HEK293 (cell line): ENCODE measurements around the gene MPV17L2.

Source experiments
- BCL11B ChIP-seq: fragments of 450-650 bp; formaldehyde crosslinking; IDR thresholded peaks from 2 replicates; pipeline ENCODE4 v1.5.1; 2016; ENCODE audit warnings: low read depth, missing biosample characterization, missing genetic modification characterization
- IKZF3 ChIP-seq: fragments of 450-650 bp; IDR thresholded peaks from 2 replicates; pipeline ENCODE4 v1.5.0; 2018; ENCODE audit warnings: missing biosample characterization, mild to moderate bottlenecking, missing genetic modification characterization, moderate library complexity
- KLF8 ChIP-seq: fragments of 450-650 bp; formaldehyde crosslinking; IDR thresholded peaks from 2 replicates; pipeline ENCODE4 v1.5.1; 2016; ENCODE audit warnings: missing biosample characterization, missing genetic modification characterization
- PRDM1 ChIP-seq: fragments of 450-650 bp; formaldehyde crosslinking; IDR thresholded peaks from 2 replicates; pipeline ENCODE4; 2016; ENCODE audit warnings: missing biosample characterization, missing genetic modification characterization
- PRDM10 ChIP-seq: fragments of 450-650 bp; formaldehyde crosslinking; IDR thresholded peaks from 2 replicates; pipeline ENCODE4 v1.5.1; 2016; ENCODE audit warnings: missing biosample characterization, missing genetic modification characterization
- SP3 ChIP-seq: fragments of 450-650 bp; formaldehyde crosslinking; IDR thresholded peaks from 2 replicates; pipeline ENCODE4 v1.5.1; 2016; ENCODE audit warnings: missing biosample characterization, missing genetic modification characterization
- ZBTB49 ChIP-seq: fragments of 450-650 bp; formaldehyde crosslinking; IDR thresholded peaks from 2 replicates; pipeline ENCODE4 v1.5.1; 2016; ENCODE audit warnings: missing biosample characterization, missing genetic modification characterization, low read depth
- ZFHX2 ChIP-seq: fragments of 450-650 bp; formaldehyde crosslinking; conservative IDR thresholded peaks from 2 replicates; pipeline ENCODE4 v1.5.1; 2016; ENCODE audit warnings: missing biosample characterization, missing genetic modification characterization
- ZNF211 ChIP-seq: fragments of 450-650 bp; formaldehyde crosslinking; IDR thresholded peaks from 2 replicates; pipeline ENCODE4 v1.5.1; 2016; ENCODE audit warnings: low read depth, missing biosample characterization, missing genetic modification characterization
- ZNF239 ChIP-seq: fragments of 450-650 bp; formaldehyde crosslinking; IDR thresholded peaks from 2 replicates; pipeline ENCODE4 v1.5.1; 2016; ENCODE audit warnings: missing biosample characterization, missing genetic modification characterization
- ZNF280C ChIP-seq: fragments of 450-650 bp; formaldehyde crosslinking; IDR thresholded peaks from 2 replicates; pipeline ENCODE4 v1.5.1; 2016; ENCODE audit warnings: missing biosample characterization, missing genetic modification characterization
- ZNF416 ChIP-seq: fragments of 450-650 bp; formaldehyde crosslinking; IDR thresholded peaks from 2 replicates; pipeline ENCODE4 v1.5.1; 2016; ENCODE audit warnings: missing biosample characterization, missing genetic modification characterization
- ZNF473 ChIP-seq: fragments of 450-650 bp; formaldehyde crosslinking; IDR thresholded peaks from 2 replicates; pipeline ENCODE4 v1.5.1; 2017; ENCODE audit warnings: missing biosample characterization, missing genetic modification characterization
- ZNF529 ChIP-seq: fragments of 450-650 bp; formaldehyde crosslinking; IDR thresholded peaks from 2 replicates; pipeline ENCODE4 v1.5.1; 2017; ENCODE audit warnings: missing genetic modification characterization, missing biosample characterization; ENCODE audit not compliant: insufficient replicate concordance
- ZNF530 ChIP-seq: fragments of 450-650 bp; formaldehyde crosslinking; IDR thresholded peaks from 2 replicates; pipeline ENCODE4 v1.5.1; 2016; ENCODE audit warnings: low read depth, missing biosample characterization, missing genetic modification characterization
- ZNF571 ChIP-seq: fragments of 450-650 bp; formaldehyde crosslinking; IDR thresholded peaks from 2 replicates; pipeline ENCODE4 v1.5.0; 2017; ENCODE audit warnings: missing biosample characterization, missing genetic modification characterization
- ZNF580 ChIP-seq: fragments of 450-650 bp; formaldehyde crosslinking; IDR thresholded peaks from 2 replicates; pipeline ENCODE4 v1.5.1; 2016; ENCODE audit warnings: missing biosample characterization, missing genetic modification characterization
- ZNF629 ChIP-seq: fragments of 450-650 bp; formaldehyde crosslinking; IDR thresholded peaks from 2 replicates; pipeline ENCODE4 v1.5.1; 2017; ENCODE audit warnings: missing biosample characterization, missing genetic modification characterization
- ZNF76 ChIP-seq: fragments of 450-650 bp; formaldehyde crosslinking; IDR thresholded peaks from 2 replicates; pipeline ENCODE4; 2016; ENCODE audit warnings: low read depth, missing biosample characterization, missing genetic modification characterization, borderline replicate concordance
- ZNF785 ChIP-seq: fragments of 450-650 bp; formaldehyde crosslinking; IDR thresholded peaks from 2 replicates; pipeline ENCODE4 v1.5.1; 2016; ENCODE audit warnings: missing biosample characterization, missing genetic modification characterization
- TF ChIP-seq, protein P1 (sequence below): fragments of 450-650 bp; formaldehyde crosslinking; IDR thresholded peaks from 2 replicates; pipeline ENCODE4 v1.5.1; 2016; ENCODE audit warnings: missing biosample characterization, missing genetic modification characterization
- TF ChIP-seq, protein P2 (sequence below): fragments of 450-650 bp; formaldehyde crosslinking; conservative IDR thresholded peaks from 2 replicates; pipeline ENCODE4 v1.5.1; 2016; ENCODE audit warnings: low read depth, missing biosample characterization, missing genetic modification characterization

Gene MPV17L2

DNA sequence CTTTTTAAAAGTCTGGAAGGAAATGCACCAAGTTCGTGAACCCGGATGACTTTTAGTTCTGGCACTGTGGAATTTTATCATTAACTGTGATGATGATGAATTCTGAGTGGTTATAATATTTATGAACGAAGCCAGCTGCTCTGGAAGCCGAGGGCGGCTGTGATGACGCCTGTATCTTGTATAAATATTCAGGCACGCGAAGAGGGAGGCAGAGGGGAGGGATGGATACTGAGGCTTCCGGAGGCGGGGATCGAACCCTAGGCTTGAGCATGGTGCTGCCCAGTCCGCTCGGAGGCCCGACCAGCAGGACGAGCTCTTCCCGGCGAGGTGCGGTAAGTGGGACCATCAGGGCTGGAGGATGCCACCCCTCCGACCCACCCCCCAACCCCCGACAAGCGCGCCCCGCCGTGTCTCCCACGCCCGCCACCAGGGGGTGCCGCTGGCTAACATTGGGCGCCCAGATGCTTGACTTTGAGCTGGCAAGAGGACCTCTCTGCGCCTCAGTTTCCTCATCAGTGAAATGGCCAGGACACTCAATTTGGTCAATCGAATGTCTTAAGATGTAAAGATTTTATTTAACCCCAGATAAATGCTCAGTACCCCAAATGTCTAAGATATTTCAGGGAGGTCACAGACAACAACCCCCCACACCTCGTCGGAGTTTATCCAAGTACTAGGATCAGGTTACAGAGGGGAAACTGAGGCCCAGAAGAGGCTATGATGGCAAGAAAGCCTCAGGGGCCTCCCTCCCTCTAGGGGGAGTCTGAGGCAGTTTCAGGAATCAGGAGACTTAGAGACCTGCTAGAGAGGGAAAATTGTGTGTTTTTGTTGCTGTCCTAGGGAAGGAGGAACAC is 15.3 kb downstream of the MPV17L2 start (continued):
- TF ChIP-seq, protein P1, sequence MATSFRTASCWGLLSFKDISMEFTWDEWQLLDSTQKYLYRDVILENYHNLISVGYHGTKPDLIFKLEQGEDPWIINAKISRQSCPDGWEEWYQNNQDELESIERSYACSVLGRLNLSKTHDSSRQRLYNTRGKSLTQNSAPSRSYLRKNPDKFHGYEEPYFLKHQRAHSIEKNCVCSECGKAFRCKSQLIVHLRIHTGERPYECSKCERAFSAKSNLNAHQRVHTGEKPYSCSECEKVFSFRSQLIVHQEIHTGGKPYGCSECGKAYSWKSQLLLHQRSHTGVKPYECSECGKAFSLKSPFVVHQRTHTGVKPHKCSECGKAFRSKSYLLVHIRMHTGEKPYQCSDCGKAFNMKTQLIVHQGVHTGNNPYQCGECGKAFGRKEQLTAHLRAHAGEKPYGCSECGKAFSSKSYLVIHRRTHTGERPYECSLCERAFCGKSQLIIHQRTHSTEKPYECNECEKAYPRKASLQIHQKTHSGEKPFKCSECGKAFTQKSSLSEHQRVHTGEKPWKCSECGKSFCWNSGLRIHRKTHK: no peak
- no peak for TF ChIP-seq ZNF529 (tag by site-specific recombination)
- no peak for TF ChIP-seq ZBTB49 (tag by site-specific recombination)
- no peak for TF ChIP-seq PRDM1 (tag by site-specific recombination)
- TF ChIP-seq IKZF3 (tag by site-specific recombination): no peak
- 0 out of 2 replicates have a peak, but pooled peaks have one; percentile 23 for TF ChIP-seq SP3 (tag by site-specific recombination)
- no peak for TF ChIP-seq ZNF416
- TF ChIP-seq ZNF76 (tag by site-specific recombination): no peak
- TF ChIP-seq ZNF280C (tag by site-specific recombination): no peak
- no peak for TF ChIP-seq ZNF211 (tag by site-specific recombination)
- no peak for TF ChIP-seq ZNF239 (tag by site-specific recombination)
- no peak; the same call in 1 of the 2 replicates for TF ChIP-seq ZFHX2 (tag by site-specific recombination)
- TF ChIP-seq KLF8 (tag by site-specific recombination): no peak
- TF ChIP-seq ZNF473 (tag by site-specific recombination): no peak
- TF ChIP-seq ZNF530 (tag by site-specific recombination): no peak
- TF ChIP-seq ZNF785 (tag by site-specific recombination): no peak
- TF ChIP-seq, protein P2, sequence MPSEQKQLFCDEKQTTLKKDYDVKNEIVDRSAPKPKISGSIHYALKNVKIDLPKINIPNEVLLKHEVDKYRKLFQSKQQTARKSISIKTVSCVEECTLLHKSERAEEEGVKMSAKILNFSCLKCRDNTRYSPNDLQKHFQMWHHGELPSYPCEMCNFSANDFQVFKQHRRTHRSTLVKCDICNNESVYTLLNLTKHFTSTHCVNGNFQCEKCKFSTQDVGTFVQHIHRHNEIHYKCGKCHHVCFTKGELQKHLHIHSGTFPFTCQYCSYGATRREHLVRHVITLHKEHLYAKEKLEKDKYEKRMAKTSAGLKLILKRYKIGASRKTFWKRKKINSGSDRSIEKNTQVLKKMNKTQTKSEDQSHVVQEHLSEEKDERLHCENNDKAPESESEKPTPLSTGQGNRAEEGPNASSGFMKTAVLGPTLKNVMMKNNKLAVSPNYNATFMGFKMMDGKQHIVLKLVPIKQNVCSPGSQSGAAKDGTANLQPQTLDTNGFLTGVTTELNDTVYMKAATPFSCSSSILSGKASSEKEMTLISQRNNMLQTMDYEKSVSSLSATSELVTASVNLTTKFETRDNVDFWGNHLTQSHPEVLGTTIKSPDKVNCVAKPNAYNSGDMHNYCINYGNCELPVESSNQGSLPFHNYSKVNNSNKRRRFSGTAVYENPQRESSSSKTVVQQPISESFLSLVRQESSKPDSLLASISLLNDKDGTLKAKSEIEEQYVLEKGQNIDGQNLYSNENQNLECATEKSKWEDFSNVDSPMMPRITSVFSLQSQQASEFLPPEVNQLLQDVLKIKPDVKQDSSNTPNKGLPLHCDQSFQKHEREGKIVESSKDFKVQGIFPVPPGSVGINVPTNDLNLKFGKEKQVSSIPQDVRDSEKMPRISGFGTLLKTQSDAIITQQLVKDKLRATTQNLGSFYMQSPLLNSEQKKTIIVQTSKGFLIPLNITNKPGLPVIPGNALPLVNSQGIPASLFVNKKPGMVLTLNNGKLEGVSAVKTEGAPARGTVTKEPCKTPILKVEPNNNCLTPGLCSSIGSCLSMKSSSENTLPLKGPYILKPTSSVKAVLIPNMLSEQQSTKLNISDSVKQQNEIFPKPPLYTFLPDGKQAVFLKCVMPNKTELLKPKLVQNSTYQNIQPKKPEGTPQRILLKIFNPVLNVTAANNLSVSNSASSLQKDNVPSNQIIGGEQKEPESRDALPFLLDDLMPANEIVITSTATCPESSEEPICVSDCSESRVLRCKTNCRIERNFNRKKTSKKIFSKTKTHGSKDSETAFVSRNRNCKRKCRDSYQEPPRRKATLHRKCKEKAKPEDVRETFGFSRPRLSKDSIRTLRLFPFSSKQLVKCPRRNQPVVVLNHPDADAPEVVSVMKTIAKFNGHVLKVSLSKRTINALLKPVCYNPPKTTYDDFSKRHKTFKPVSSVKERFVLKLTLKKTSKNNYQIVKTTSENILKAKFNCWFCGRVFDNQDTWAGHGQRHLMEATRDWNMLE (tag by site-specific recombination): no peak
- no peak for TF ChIP-seq BCL11B (tag by site-specific recombination)
- TF ChIP-seq ZNF580 (tag by site-specific recombination): no peak
- TF ChIP-seq ZNF571 (tag by site-specific recombination): no peak
- TF ChIP-seq ZNF629 (tag by site-specific recombination): no peak
- 0 out of 2 replicates have a peak, but pooled peaks have one; percentile 19 for TF ChIP-seq PRDM10
